Activated naive CD8-positive, alpha-beta T cell treated with anti-CD3 and anti-CD28 coated beads, Interleukin-2, amount 50 U/mL, for 24 hours (primary cell): Measurements from ENCODE around the gene AQP12A.

ENCODE experiments used
- ATAC-seq: fragments of 150-1000 bp; cut with Tn5 transposase; one replicate; pipeline ENCODE4 v1.10.0; 2021
- DNase-seq: peaks from one replicate; pipeline ENCODE4 v3.0.0; 2021
- H3K27ac Mint-ChIP-seq: one replicate; pipeline ENCODE4 v1.8.0; 2021; ENCODE audit warnings: mild to moderate bottlenecking, mixed read lengths
- H3K27me3 Mint-ChIP-seq: one replicate; pipeline ENCODE4 v1.8.0; 2021; ENCODE audit warnings: mixed read lengths
- H3K36me3 Mint-ChIP-seq: one replicate; pipeline ENCODE4 v1.8.0; 2021; ENCODE audit warnings: low read depth, mixed read lengths
- H3K4me1 Mint-ChIP-seq: one replicate; pipeline ENCODE4 v1.8.0; 2021; ENCODE audit warnings: mixed read lengths
- H3K4me3 Mint-ChIP-seq: one replicate; pipeline ENCODE4 v1.8.0; 2021; ENCODE audit warnings: mild to moderate bottlenecking, moderate library complexity, mixed read lengths
- H3K9me3 Mint-ChIP-seq: one replicate; pipeline ENCODE4 v1.8.0; 2021; ENCODE audit warnings: mixed read lengths

The AQP12A gene

DNA sequence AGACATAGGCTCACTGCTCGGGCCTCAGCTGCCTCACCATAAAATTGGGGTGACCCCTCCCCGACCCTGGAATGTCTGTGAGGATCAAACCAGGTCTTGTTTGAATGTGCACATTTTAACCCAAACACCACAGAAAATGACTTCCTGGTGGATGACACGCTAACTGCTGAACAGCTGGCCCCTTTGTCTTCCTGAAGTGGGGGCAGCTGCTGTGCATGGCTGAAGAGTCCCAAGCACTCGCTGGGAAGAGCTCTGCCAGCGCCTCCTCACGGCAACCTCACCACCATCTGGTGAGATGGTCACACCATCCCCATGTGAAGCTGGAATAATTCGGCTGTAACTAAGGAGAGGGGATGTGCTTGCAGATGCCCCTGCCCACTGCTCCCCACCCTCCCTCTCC is 34.0 kb downstream of the AQP12A start:
- Mint-ChIP-seq H3K27me3 (peaks cover 2% of the 10 kb centered on the region), H3K4me3 (no peak overlapping the region), H3K27ac (no peak overlapping the region), H3K36me3 (no peaks in the 10 kb centered on the region), H3K9me3 (no peaks in the 10 kb centered on the region), H3K4me1 (no peaks in the 10 kb centered on the region)
- ATAC-seq (no peak), DNase-seq (no peak)

DNA sequence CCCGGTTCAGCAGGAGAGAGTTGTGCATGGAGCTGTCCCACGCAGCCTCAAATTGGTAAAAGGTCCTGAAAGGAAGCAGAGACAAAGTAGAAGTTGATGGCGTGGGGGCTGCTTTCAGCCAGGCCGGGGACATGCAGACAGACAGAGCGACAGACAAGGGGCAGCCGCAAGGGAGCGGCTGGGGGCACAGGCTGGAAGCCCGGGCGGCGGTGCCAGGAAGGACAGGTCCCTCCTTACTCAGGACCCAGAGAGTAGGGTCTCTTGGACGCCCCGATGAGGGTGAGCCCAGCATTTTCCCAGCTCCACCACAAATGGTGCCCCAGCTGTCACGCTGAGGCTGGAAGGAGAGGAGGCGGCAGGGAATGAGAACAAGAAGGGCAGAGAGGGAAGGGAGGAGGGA is 35.2 kb downstream of the AQP12A start:
- no peak overlapping the region for H3K27ac Mint-ChIP-seq

DNA sequence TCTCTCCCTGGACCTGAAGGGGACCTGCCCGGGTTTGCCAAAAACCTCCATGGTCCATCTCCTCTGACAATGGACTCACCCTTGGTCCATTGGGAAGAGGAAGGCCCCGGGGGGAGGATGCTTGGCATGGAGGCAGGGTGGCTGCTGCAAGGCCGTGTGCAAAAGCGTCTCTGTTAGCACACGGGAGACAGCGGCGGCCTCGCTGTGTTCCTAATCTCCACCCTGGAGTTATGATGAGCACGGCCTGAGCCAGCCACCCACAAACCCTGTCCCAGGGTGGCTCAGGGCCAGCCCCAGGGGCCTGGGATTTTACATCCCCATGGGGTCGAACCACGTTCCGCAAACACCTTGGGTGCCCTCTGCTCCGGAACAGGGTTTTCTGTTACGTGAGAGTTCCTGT is 35.8 kb downstream of the AQP12A start:
- Mint-ChIP-seq H3K4me3 (no peak overlapping the region), H3K27ac (no peak overlapping the region), H3K4me1 (no peaks in the 10 kb centered on the region), H3K9me3 (no peaks in the 10 kb centered on the region), H3K27me3 (peaks cover 2% of the 10 kb centered on the region), H3K36me3 (no peaks in the 10 kb centered on the region)
- ATAC-seq = no peak
- no peak for DNase-seq

More for the DNA sequence above, 35.2 kb downstream of the AQP12A start:
- peaks cover 2% of the 10 kb centered on the region for H3K27me3 Mint-ChIP-seq
- ATAC-seq (no peak), DNase-seq (no peak)
- H3K4me3 Mint-ChIP-seq = no peak overlapping the region
- H3K4me1 Mint-ChIP-seq = no peaks in the 10 kb centered on the region
- H3K9me3 Mint-ChIP-seq = no peaks in the 10 kb centered on the region
- no peaks in the 10 kb centered on the region for H3K36me3 Mint-ChIP-seq

DNA sequence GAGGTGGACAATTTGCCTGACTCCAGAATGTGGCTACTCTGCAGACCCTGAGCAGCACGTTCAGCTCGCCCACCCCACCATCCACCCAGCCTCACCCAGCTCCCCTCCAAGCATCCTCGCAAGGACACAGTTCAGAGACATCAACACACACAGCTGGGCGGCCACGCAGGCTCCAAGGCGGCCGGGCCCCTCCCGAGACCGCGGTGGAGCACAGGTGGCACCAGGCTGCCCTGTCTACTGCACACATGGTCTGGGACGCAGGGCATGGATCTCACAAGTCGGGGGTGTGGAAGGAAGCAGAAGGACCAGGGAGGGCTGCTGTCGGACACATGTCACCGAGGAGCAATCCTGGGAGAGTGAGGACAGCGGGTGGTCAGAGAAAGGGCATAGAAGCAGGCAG is 36.2 kb downstream of the AQP12A start:
- H3K4me3 Mint-ChIP-seq = no peak overlapping the region
- H3K9me3 Mint-ChIP-seq = no peaks in the 10 kb centered on the region
- ATAC-seq (no peak), DNase-seq (no peak)
- no peak overlapping the region for H3K27ac Mint-ChIP-seq
- no peaks in the 10 kb centered on the region for H3K4me1 Mint-ChIP-seq
- H3K27me3 Mint-ChIP-seq = peaks cover 2% of the 10 kb centered on the region
- H3K36me3 Mint-ChIP-seq = no peaks in the 10 kb centered on the region

DNA sequence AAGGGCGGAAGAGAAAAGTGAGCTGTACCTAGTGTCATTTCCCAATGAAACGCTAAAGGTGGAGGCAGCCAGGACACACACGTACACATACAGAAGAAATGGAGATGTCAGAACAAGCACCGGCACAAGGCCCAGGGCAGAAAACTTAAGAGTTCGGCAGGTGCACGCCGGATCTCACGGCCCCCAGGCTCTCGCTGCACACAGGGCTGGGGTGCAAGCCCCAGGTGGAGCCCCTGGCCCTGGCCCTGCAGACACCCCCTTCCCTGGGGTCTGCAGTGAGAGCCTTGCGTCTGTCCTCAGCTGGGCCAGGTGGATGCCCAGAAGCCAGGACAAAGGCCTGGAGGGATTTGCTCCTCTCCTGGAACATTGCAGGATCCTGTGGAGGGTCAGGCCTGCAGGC is 36.7 kb downstream of the AQP12A start:
- no peak overlapping the region for H3K27ac Mint-ChIP-seq
- H3K4me1 Mint-ChIP-seq = no peaks in the 10 kb centered on the region
- no peaks in the 10 kb centered on the region for H3K36me3 Mint-ChIP-seq
- ATAC-seq (no peak), DNase-seq (no peak)
- H3K9me3 Mint-ChIP-seq = no peaks in the 10 kb centered on the region
- H3K4me3 Mint-ChIP-seq = no peak overlapping the region
- peaks cover 2% of the 10 kb centered on the region for H3K27me3 Mint-ChIP-seq

DNA sequence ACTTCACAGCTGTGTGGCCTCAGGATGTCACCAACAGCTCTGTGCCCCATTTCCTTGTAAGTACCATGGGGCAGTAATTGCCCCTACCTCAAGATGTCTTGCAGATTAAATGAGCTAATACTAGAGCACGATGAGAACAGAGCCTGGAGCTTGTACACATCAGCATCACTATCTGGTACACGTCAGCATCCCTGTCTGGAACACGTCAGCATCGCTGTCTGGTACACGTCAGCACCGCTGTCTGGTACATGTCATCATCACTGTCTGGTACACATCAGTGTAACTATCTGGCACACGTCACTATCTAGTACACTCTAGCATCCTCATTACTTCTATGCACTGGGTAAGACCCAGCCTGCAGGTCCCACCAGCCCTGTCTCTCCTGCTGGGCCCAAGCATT is 37.2 kb downstream of the AQP12A start:
- H3K27me3 Mint-ChIP-seq = peaks cover 2% of the 10 kb centered on the region
- H3K4me3 Mint-ChIP-seq = no peak overlapping the region
- ATAC-seq (no peak), DNase-seq (no peak)
- no peaks in the 10 kb centered on the region for H3K36me3 Mint-ChIP-seq
- H3K4me1 Mint-ChIP-seq = no peaks in the 10 kb centered on the region
- no peaks in the 10 kb centered on the region for H3K9me3 Mint-ChIP-seq
- H3K27ac Mint-ChIP-seq = no peak overlapping the region

DNA sequence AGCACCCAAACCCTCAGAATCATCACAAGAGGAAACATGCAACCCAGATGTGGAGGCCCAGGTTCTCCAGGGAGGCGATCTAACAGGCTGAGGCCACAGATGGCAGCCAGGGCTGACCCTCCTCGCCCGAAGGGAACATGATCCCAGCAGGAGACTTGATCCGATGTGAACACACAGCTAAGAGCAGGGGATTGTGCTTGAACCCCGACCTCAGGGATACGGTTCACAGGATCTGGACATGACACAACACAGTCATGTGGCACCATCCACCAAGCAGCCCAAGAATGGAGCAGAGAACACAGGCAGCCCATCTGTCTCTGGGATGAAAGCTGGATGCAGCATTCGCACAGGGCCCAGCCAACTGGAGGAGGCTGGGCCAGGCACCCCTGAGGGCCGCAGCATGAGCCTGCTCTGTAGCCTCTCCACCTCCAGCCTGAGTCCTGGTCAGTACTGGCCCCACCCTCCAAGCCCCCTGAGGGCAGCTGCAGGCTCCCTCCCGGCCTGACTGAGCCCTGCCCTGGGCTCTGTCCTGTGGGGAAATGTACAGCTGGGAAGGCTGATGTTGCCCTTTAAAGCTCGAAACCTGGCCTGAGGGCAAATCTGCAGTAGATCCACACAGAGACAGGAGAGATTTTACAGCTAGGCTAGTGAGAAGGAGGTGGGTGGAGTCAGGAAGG is 39.0 kb downstream of the AQP12A start:
- no peaks in the 10 kb centered on the region for H3K36me3 Mint-ChIP-seq
- H3K27me3 Mint-ChIP-seq = peaks cover 2% of the 10 kb centered on the region
- DNase-seq (no peak), ATAC-seq (no peak)
- no peaks in the 10 kb centered on the region for H3K4me1 Mint-ChIP-seq
- H3K27ac Mint-ChIP-seq = no peak overlapping the region
- no peak overlapping the region for H3K4me3 Mint-ChIP-seq
- no peaks in the 10 kb centered on the region for H3K9me3 Mint-ChIP-seq

DNA sequence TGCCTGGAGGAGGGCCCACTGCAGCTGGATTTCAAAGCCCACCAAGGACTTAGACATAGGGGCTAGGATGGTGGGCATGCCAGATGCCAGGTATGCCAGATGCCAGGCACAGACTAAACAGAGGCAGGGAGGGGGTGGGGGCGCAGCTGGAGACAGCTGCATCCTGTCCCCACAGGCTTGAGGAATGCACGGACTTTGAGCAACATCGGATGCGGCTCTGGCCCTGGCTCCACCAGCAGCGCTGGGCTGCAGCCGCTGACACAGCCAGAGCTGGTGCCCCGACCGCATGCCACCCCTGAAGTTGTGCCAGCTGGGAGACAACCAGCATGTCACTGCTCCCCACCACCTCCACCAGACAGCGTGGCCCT is 39.5 kb downstream of the AQP12A start:
- Mint-ChIP-seq H3K36me3 (no peaks in the 10 kb centered on the region), H3K27ac (no peak overlapping the region), H3K4me1 (no peaks in the 10 kb centered on the region), H3K27me3 (peaks cover 2% of the 10 kb centered on the region), H3K4me3 (no peak overlapping the region), H3K9me3 (no peaks in the 10 kb centered on the region)
- no peak for DNase-seq
- ATAC-seq = no peak

DNA sequence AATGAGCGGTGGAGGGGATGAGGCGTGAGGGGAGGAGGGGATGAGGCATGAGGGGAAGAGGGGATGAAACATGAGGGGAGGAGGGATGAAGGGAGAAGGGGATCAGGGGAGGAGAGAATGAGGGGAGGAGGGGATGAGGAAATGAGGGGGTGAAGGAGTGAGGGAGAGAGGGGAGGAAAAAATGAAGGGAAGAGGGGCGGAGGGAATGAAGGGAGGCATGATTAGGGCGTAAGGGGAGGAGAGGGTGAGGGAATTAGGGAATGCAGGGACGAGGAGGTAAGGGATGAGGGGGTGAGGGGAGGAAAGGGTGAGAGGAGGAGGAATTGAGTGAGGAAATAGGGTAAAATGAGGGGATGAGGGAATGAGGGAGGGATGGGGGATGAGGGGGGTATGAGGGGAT is 40.5 kb downstream of the AQP12A start:
- no peaks in the 10 kb centered on the region for H3K36me3 Mint-ChIP-seq
- no peaks in the 10 kb centered on the region for H3K27me3 Mint-ChIP-seq
- DNase-seq (no peak), ATAC-seq (no peak)
- no peak overlapping the region for H3K4me3 Mint-ChIP-seq
- H3K27ac Mint-ChIP-seq = no peak overlapping the region
- H3K4me1 Mint-ChIP-seq = no peaks in the 10 kb centered on the region
- H3K9me3 Mint-ChIP-seq = no peaks in the 10 kb centered on the region

DNA sequence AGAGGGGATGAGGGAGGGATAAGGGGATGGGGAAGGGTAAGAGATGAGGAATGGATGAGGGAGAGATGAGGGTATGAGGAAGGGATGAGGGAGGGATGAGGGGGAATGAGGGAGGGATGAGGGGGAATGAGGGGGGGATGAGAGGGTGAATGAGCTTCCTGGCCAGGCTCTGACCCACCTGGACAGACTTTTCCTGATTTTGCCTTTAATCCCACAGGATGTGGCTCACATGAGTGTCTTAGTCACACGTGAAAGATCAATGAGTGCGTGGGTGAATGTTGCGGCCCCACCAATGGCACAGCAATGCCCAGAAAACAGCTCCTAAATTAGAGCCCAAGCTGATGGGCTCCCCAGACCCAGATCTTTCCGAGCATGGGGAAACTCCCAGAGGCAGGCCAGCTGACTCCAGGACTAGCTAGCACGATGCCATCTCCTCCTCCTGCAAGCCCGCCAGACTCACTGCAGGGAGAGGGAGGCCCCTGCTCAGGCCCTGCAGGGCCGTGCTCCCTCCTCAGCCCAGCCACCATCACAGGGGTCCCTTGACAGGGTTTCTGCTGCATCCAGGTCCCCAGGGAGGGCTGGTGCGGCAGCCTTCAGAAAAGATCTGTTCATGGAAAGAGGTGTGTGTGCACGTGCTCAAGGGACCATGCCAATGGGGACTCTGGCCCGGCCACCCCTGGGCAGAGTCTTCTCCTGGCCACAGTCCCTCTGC is 41.4 kb downstream of the AQP12A start:
- no peaks in the 10 kb centered on the region for H3K36me3 Mint-ChIP-seq
- no peaks in the 10 kb centered on the region for H3K9me3 Mint-ChIP-seq
- ATAC-seq (no peak), DNase-seq (no peak)
- H3K4me1 Mint-ChIP-seq = no peaks in the 10 kb centered on the region
- H3K4me3 Mint-ChIP-seq = no peak overlapping the region
- H3K27me3 Mint-ChIP-seq = no peaks in the 10 kb centered on the region
- no peak overlapping the region for H3K27ac Mint-ChIP-seq

DNA sequence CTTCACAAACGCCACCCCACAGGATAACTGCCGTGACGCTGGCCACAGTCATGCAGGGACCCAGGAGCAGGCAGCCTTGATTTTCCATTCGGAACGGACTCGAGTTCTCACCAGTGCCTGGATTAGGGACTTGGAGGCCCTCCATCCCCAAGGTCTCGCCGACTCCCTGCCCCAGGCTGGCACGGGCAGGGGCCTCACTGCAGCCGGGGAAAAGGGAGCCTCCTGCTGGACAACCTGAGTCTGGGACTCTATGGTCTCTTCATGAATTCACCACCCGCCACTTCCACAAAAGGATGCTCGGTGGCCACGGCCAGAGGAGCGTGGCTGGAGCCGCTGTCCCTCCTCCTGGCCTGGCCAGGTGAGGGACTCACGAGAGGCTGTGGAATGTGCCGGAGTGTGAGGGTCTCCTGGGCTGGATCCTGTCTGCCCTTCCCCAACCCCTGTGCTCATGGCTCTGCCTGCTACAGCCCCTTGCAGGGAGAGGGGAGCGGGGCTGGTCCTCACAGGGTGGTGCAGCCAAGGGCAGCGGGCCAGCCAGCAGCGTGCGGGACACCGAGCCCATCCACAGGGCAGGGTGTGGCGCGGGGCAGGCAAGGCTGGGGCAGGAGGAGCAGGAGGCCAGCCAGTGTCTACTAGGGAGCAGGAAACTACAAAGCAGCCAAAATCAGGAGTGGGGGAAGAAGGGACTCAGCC is 42.3 kb downstream of the AQP12A start:
- ATAC-seq (no peak), DNase-seq (no peak)
- Mint-ChIP-seq H3K4me3 (no peak overlapping the region), H3K27me3 (no peaks in the 10 kb centered on the region), H3K27ac (no peak overlapping the region), H3K9me3 (no peaks in the 10 kb centered on the region), H3K4me1 (peaks cover 1% of the 10 kb centered on the region), H3K36me3 (no peaks in the 10 kb centered on the region)

DNA sequence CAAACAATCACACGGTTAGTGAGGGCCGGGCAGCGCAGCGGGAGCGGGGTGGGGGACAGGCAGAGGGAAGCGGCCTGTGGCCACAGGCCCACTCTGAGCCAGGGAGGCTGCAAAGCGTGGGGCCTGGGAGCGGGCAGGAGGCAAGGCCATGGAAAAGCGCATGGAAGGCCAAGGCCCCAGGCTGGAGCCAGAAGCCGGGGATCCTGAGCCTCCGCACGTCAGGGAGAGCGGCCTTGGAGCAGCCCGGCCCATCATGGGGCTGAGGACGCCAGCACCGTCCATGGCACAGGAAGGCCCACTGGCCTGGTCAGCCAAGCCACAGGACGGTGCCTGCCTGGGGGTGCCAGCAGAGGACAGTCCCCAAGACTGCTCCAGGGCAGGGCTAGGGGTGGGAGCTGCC is 43.1 kb downstream of the AQP12A start:
- Mint-ChIP-seq H3K27me3 (no peaks in the 10 kb centered on the region), H3K4me1 (peaks cover 10% of the 10 kb centered on the region), H3K27ac (no peak overlapping the region), H3K9me3 (no peaks in the 10 kb centered on the region), H3K36me3 (no peaks in the 10 kb centered on the region), H3K4me3 (no peak overlapping the region)
- DNase-seq (no peak), ATAC-seq (no peak)

DNA sequence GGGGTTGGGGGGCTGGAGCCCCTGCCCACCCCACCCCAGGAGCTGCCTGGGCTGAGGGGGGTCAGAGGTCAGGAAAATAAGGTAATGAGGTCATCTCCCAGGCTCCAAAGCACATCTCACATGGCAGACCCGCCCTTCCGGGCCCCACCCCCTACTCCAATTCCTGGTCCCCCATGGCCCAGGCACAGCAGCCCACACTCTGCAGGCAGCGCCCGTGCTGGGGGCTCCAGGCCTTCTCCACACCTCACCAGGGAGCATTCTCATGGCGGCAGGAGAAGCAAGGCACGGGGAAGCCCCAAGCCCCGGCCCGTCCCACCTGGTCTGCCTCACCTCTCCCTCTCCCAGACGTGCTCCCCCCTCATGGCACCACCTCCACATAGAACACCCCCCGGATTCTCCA is 43.8 kb downstream of the AQP12A start:
- Mint-ChIP-seq H3K27ac (no peak overlapping the region), H3K27me3 (no peaks in the 10 kb centered on the region), H3K36me3 (no peaks in the 10 kb centered on the region), H3K4me3 (no peak overlapping the region), H3K9me3 (no peaks in the 10 kb centered on the region), H3K4me1 (peaks cover 12% of the 10 kb centered on the region)
- ATAC-seq = no peak
- no peak for DNase-seq

DNA sequence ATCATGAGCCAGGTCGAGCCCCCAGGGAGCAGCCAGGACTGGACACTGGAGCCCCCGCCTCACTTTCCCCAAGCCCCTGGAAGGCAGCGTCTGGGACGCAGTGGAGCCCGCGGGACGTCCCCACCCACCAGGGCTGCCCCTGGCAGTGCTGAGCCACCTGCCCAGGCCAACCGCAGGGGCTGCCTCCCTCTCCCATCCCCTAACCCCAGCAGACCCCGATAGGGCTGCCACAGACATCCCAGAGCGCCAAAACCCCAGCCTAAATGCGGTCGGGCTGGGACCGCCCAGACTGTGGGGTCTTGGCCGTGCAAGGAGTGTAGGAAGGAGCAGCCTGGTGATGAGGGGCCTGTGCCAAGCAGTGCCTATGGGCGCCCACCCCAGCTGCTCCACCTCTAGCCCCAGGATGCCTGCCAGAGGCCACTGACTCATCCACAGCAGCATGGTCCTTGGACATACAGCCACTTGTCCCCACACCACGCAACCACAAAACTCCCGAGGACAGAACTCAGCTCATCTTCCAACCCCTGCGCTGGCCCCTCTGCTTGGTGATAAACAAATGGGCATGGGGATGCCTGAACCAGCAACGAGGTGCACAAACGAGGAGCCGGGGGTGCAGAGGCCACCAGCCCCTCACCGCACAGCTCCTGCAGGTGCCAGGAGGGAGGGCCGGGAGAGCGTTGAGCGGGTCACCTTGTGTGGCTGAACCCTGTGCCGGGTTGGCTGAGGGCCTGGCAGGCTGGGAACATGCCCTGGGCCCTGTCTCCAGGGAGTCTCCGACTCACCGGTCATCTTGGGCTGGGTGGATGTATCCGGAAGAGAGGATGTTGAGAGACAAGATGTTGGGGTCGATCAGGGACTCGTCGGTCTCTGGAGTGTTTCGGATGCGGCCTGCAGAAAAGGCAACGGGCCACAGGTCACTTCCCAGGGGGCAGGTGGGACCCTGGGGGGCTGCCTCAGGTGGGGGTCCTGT is 44.9 kb downstream of the AQP12A start:
- no peak for ATAC-seq

More for the DNA sequence above, 44.9 kb downstream of the AQP12A start:
- H3K27me3 Mint-ChIP-seq = no peaks in the 10 kb centered on the region
- no peak overlapping the region for H3K27ac Mint-ChIP-seq
- no peaks in the 10 kb centered on the region for H3K36me3 Mint-ChIP-seq
- no peak for DNase-seq
- no peaks in the 10 kb centered on the region for H3K9me3 Mint-ChIP-seq
- no peak overlapping the region for H3K4me3 Mint-ChIP-seq
- H3K4me1 Mint-ChIP-seq = peaks cover 12% of the 10 kb centered on the region
